Amniotic stem cell (primary cell): ENCODE measurements around the gene MSL2.
"Not testable (repeated sequence)": the region's sequence is repeated elsewhere in the genome, so short reads cannot be mapped to it uniquely, and the experiment has no call there.

Experiments
- DNase-seq: peaks from one replicate; lab custom pipeline; 2025; lab: John Stamatoyannopoulos, UW

The MSL2 gene

GRCh38 chr3:136192195-136192594 lies 3.9 kb downstream of the MSL2 start:
- not testable (repeated sequence) for DNase-seq

GRCh38 chr3:136189859-136190617 lies 6.1 kb downstream of the MSL2 start:
- no peak for DNase-seq

GRCh38 chr3:136189043-136189442 lies 7.1 kb downstream of the MSL2 start:
- no peak for DNase-seq

GRCh38 chr3:136187868-136188267 lies 8.3 kb downstream of the MSL2 start:
- no peak for DNase-seq

GRCh38 chr3:136186846-136187245 lies 9.3 kb downstream of the MSL2 start:
- no peak for DNase-seq

- DNase-seq: no peak
Measured at GRCh38 chr3:136186344-136186743, 9.8 kb downstream of the MSL2 start.

- no peak for DNase-seq
Measured at GRCh38 chr3:136184703-136185102, 11.4 kb downstream of the MSL2 start.

GRCh38 chr3:136181741-136182140 lies 14.4 kb downstream of the MSL2 start:
- DNase-seq: no peak

- DNase-seq: no peak
Measured at GRCh38 chr3:136177876-136178275, 18.3 kb downstream of the MSL2 start.

GRCh38 chr3:136173939-136174490 lies 22.1 kb downstream of the MSL2 start:
- no peak for DNase-seq

- DNase-seq: no peak
Measured at GRCh38 chr3:136171097-136171542, 25.0 kb downstream of the MSL2 start.

- not testable (repeated sequence) for DNase-seq
Measured at GRCh38 chr3:136168236-136168635, 27.9 kb downstream of the MSL2 start.

- no peak for DNase-seq
Measured at GRCh38 chr3:136166507-136166906, 29.6 kb downstream of the MSL2 start.

GRCh38 chr3:136163607-136164006 lies 32.5 kb downstream of the MSL2 start:
- not testable (repeated sequence) for DNase-seq

GRCh38 chr3:136162322-136162721 lies 33.8 kb downstream of the MSL2 start:
- DNase-seq: no peak

GRCh38 chr3:136161516-136161915 lies 34.6 kb downstream of the MSL2 start:
- DNase-seq: no peak

- no peak for DNase-seq
Measured at GRCh38 chr3:136152963-136153362, 43.2 kb downstream of the MSL2 start.

GRCh38 chr3:136152176-136152843 lies 43.8 kb downstream of the MSL2 start:
- DNase-seq: no peak

GRCh38 chr3:136151219-136151618 lies 44.9 kb downstream of the MSL2 start:
- DNase-seq: no peak

GRCh38 chr3:136149667-136150066 lies 46.5 kb downstream of the MSL2 start:
- DNase-seq: no peak

- DNase-seq: no peak
Measured at GRCh38 chr3:136146981-136147729, 49.0 kb downstream of the MSL2 start.

GRCh38 chr3:136144397-136144796 lies 51.7 kb downstream of the MSL2 start:
- DNase-seq: not testable (repeated sequence)
